GM23248 (cell line): ENCODE measurements around the gene COL15A1. TPM values are rescaled to one million over a fixed set of nuclear protein-coding genes. Genes with fewer than 3 reads are reported as not detected.
A peak's percentile ranks its signal among the peaks of the same experiment; 100 is the strongest.

Experiments
- DNase-seq: peaks from one replicate; pipeline ENCODE4 v3.0.0-alpha.2; 2015
- H2AFZ ChIP-seq: fragments of 200-600 bp; sonication (generic); 2 replicates; pipeline ENCODE4 v1.6.1; 2016; ENCODE audit warnings: antibody characterized with exemption
- H3F3A ChIP-seq: fragments of 200-600 bp; sonication (generic); 2 replicates; pipeline ENCODE4 v1.6.1; 2016; ENCODE audit warnings: mild to moderate bottlenecking, antibody characterized with exemption, mixed run types; ENCODE audit not compliant: insufficient read depth
- H3K27ac ChIP-seq: fragments of 200-600 bp; sonication (generic); 2 replicates; pipeline ENCODE4 v1.5.1; 2016; ENCODE audit warnings: mild to moderate bottlenecking
- H3K27me3 ChIP-seq: fragments of 200-600 bp; sonication (generic); replicated peaks from 2 replicates; pipeline ENCODE4 v1.6.1; 2016; ENCODE audit warnings: mild to moderate bottlenecking; ENCODE audit not compliant: insufficient read depth
- H3K36me3 ChIP-seq: fragments of 200-600 bp; sonication (generic); 2 replicates; pipeline ENCODE4 v1.6.1; 2016; ENCODE audit warnings: low read depth, mild to moderate bottlenecking
- H3K4me1 ChIP-seq: fragments of 200-600 bp; sonication (generic); 2 replicates; pipeline ENCODE4 v1.6.1; 2016; ENCODE audit warnings: mild to moderate bottlenecking; ENCODE audit not compliant: insufficient read depth
- H3K4me2 ChIP-seq: fragments of 200-600 bp; sonication (generic); one replicate; pipeline ENCODE4 v1.6.1; 2016; ENCODE audit warnings: mild to moderate bottlenecking; ENCODE audit not compliant: unreplicated experiment
- H3K4me3 ChIP-seq: fragments of 200-600 bp; sonication (generic); 2 replicates; pipeline ENCODE4 v1.5.1; 2016; ENCODE audit warnings: mild to moderate bottlenecking
- H3K79me2 ChIP-seq: fragments of 200-600 bp; sonication (generic); 2 replicates; pipeline ENCODE4 v1.6.1; 2016; ENCODE audit warnings: mild to moderate bottlenecking; ENCODE audit not compliant: insufficient read depth
- H3K9ac ChIP-seq: fragments of 200-600 bp; sonication (generic); 2 replicates; pipeline ENCODE4 v1.6.1; 2016; ENCODE audit warnings: mild to moderate bottlenecking
- H3K9me2 ChIP-seq: fragments of 200-600 bp; sonication (generic); 2 replicates; pipeline ENCODE4 v1.6.1; 2016; ENCODE audit warnings: mixed run types, mild to moderate bottlenecking, moderate library complexity; ENCODE audit not compliant: insufficient read depth
- H3K9me3 ChIP-seq: fragments of 200-600 bp; sonication (generic); one replicate; pipeline ENCODE4 v1.6.1; 2017; ENCODE audit warnings: low read depth
- H4K20me1 ChIP-seq: fragments of 200-600 bp; sonication (generic); 2 replicates; pipeline ENCODE4 v1.6.0; 2016; ENCODE audit not compliant: insufficient read depth
- EZH2 ChIP-seq: fragments of 200-600 bp; sonication (generic); IDR thresholded peaks from 2 replicates; pipeline ENCODE4 v1.6.1; 2018; ENCODE audit warnings: antibody characterized with exemption, mild to moderate bottlenecking; ENCODE audit not compliant: insufficient read depth, poor library complexity, severe bottlenecking
- EZH2phosphoT487 ChIP-seq: fragments of 200-600 bp; sonication (generic); IDR thresholded peaks from 2 replicates; pipeline ENCODE4 v1.6.1; 2018; ENCODE audit warnings: antibody characterized with exemption, moderate library complexity, mild to moderate bottlenecking, low read depth; ENCODE audit not compliant: insufficient read depth
- WGBS, 2 experiments: methylation state at CpG; one replicate each; pipeline ENCODE4 v1.1.6; 2015 to 2017; ENCODE audit warnings: low lambda C conversion rate in 2 of 2, low coverage in 1 of 2; ENCODE audit errors: missing lambda C conversion rate in 2 of 2; 5-methylcytosine and 5-hydroxymethylcytosine counted together
- in situ Hi-C: fragments of 300-500 bp; cut with MboI; formaldehyde crosslinking; loops from 2 replicates; pipeline ENCODE4 v1.15.0; 2020
- polyA plus RNA-seq: library from polyadenylated mRNA; unstranded; fragments of >200 nt; fragmentation: Nextera tagmentation; extraction: Ambion mirVana; gene quantifications from 2 replicates; pipeline ENCODE4 v1.2.1, GENCODE V29; 2016
- total RNA-seq: library from RNA; depleted of rRNA; stranded (reverse); fragments of >200 nt; shearing (Covaris generic); gene quantifications from 2 replicates; pipeline ENCODE4 v1.2.3, GENCODE V29; 2014

Gene COL15A1
- total and polyA plus RNA-seq, 2 experiments from 2014 or later: 9.7 to 16.8 TPM

- Histone ChIP-seq H3K4me3 (no peak overlapping the region), H2AFZ (no peak overlapping the region), H3K4me2 (no peak overlapping the region), H3K27ac (no peak overlapping the region), H3K79me2 (no peaks in the 10 kb centered on the region), H3K9ac (no peak overlapping the region), H4K20me1 (no peaks in the 10 kb centered on the region), H3K4me1 (peaks cover 7% of the 10 kb centered on the region; the same call in 1 of the 2 replicates), H3K27me3 (peaks cover 7% of the 10 kb centered on the region), H3K9me2 (no peaks in the 10 kb centered on the region), H3K36me3 (no peaks in the 10 kb centered on the region), H3K9me3 (no peaks in the 10 kb centered on the region), H3F3A (peaks cover 3% of the 10 kb centered on the region)
- 57 to 69% methylated on average over 3 of the region's 3 CpGs for WGBS, 2 experiments
- in situ Hi-C loops: no loop called here
- DNase-seq: no peak
- TF ChIP-seq EZH2phosphoT487 (no peak), EZH2 (no peak)
These were observed 34.1 kb downstream of the COL15A1 start for GRCh38 chr9:98977813-98978212.

GRCh38 chr9:98978231-98978681 is 34.5 kb downstream of the COL15A1 start:
- Histone ChIP-seq H3K4me2 (no peak overlapping the region), H3K79me2 (no peaks in the 10 kb centered on the region), H3K36me3 (no peaks in the 10 kb centered on the region), H3K4me3 (no peak overlapping the region), H4K20me1 (no peaks in the 10 kb centered on the region), H2AFZ (no peak overlapping the region), H3K9me3 (no peaks in the 10 kb centered on the region), H3K27ac (no peak overlapping the region), H3K9me2 (no peaks in the 10 kb centered on the region), H3K27me3 (peaks cover 3% of the 10 kb centered on the region), H3K4me1 (peaks cover 12% of the 10 kb centered on the region), H3K9ac (no peak overlapping the region), H3F3A (peaks cover 6% of the 10 kb centered on the region)
- in situ Hi-C loops: no loop called here
- TF ChIP-seq EZH2 (no peak), EZH2phosphoT487 (no peak)
- no peak for DNase-seq
- 61 to 63% methylated on average over 5 of the region's 5 CpGs for WGBS, 2 experiments

GRCh38 chr9:98980291-98980690 is 36.6 kb downstream of the COL15A1 start:
- Histone ChIP-seq H3F3A (peaks cover 20% of the 10 kb centered on the region), H3K9ac (no peak overlapping the region), H3K9me2 (no peaks in the 10 kb centered on the region), H3K9me3 (no peaks in the 10 kb centered on the region), H3K27ac (no peak overlapping the region), H3K4me1 (peaks cover 17% of the 10 kb centered on the region), H3K36me3 (no peaks in the 10 kb centered on the region), H3K79me2 (no peaks in the 10 kb centered on the region), H3K4me2 (no peak overlapping the region), H3K27me3 (no peaks in the 10 kb centered on the region; the same call in none of the 2 replicates), H2AFZ (no peak overlapping the region), H4K20me1 (no peaks in the 10 kb centered on the region), H3K4me3 (no peak overlapping the region)
- no peak for TF ChIP-seq EZH2phosphoT487
- no peak for TF ChIP-seq EZH2
- WGBS, 2 experiments: 84 to 88% methylated on average over 5 of the region's 5 CpGs
- no peak for DNase-seq
- in situ Hi-C loops: no loop called here

GRCh38 chr9:98983295-98984268 is 39.9 kb downstream of the COL15A1 start:
- no peaks in the 10 kb centered on the region for H4K20me1 ChIP-seq
- WGBS, 2 experiments: 44 to 46% methylated on average over 15 of the region's 15 CpGs
- H3K4me2 ChIP-seq: peak overlapping the region; percentile 34
- H3K4me1 ChIP-seq: peaks cover 25% of the 10 kb centered on the region
- peak; percentile 94 for DNase-seq
- in situ Hi-C loops: no loop called here
- TF ChIP-seq EZH2phosphoT487 (no peak), EZH2 (no peak)
- no peaks in the 10 kb centered on the region for H3K9me2 ChIP-seq
- no peaks in the 10 kb centered on the region for H3K9me3 ChIP-seq
- H3K27me3 ChIP-seq: no peaks in the 10 kb centered on the region
- H3K36me3 ChIP-seq: no peaks in the 10 kb centered on the region
- H2AFZ ChIP-seq: no peak overlapping the region
- H3K9ac ChIP-seq: peak overlapping the region; percentile 28; the same call in 1 of the 2 replicates
- peaks cover 29% of the 10 kb centered on the region for H3F3A ChIP-seq
- peak overlapping the region; percentile 63 for H3K27ac ChIP-seq
- no peaks in the 10 kb centered on the region for H3K79me2 ChIP-seq
- no peak overlapping the region for H3K4me3 ChIP-seq
